Endothelial cell of umbilical vein (primary cell): ENCODE results near the gene WWC1. TPM values are rescaled to one million over a fixed set of nuclear protein-coding genes. Genes with fewer than 3 reads are reported as not detected.

ENCODE experiments used
- BruUV-seq: library from RNA; stranded (reverse); fragments of 400-500 nt; replicated peaks from 2 replicates; lab custom pipeline; 2021; lab: Mats Ljungman, UMichigan
- CTCF ChIA-PET: fragments of 300-600, 350-600 bp; sonication (Branson Sonifier 250); formaldehyde crosslinking; loops from one replicate; lab custom pipeline; 2021; ENCODE audit warnings: antibody characterized with exemption, inconsistent platforms; lab: Charles Lee
- POLR2A ChIA-PET: fragments of 300-600, 350-600 bp; sonication (Branson Sonifier 250); formaldehyde crosslinking; loops from one replicate; lab custom pipeline; 2021; ENCODE audit warnings: antibody characterized with exemption, inconsistent platforms; lab: Charles Lee
- DNase-seq: peaks from one replicate; pipeline ENCODE4 v3.0.0-alpha.2; 2011; ENCODE audit warnings: low read depth, low spot score
- FAIRE-seq: peaks from 2 replicates; lab custom pipeline; 2011; peaks lifted over from hg19 to GRCh38; lab: Jason Lieb, UNC
- H2AFZ ChIP-seq: 2 replicates; pipeline ENCODE4 v1.6.0; 2012; ENCODE audit warnings: low read depth, low read length, control low read depth, inconsistent platforms
- H3K27ac ChIP-seq: 2 replicates; pipeline ENCODE4 v1.5.1; 2011; ENCODE audit warnings: low read depth, mild to moderate bottlenecking, control low read depth, low read length, moderate library complexity; ENCODE audit not compliant: insufficient read depth
- H3K27me3 ChIP-seq, 2 experiments: 2 replicates each; pipeline versions ENCODE4 v1.6.0 to v1.6.1; 2011; ENCODE audit warnings: low read length in 2 of 2, mixed read lengths in 1 of 2; ENCODE audit not compliant: control insufficient read depth in 2 of 2, insufficient read depth in 2 of 2
- H3K36me3 ChIP-seq, 2 experiments: 2 replicates in 1 of 2; 3 replicates in 1 of 2; pipeline ENCODE4 v1.5.1; 2011; ENCODE audit warnings: low read length in 2 of 2, mild to moderate bottlenecking in 1 of 2, moderate library complexity in 1 of 2; ENCODE audit not compliant: control insufficient read depth in 2 of 2, insufficient read depth in 2 of 2; ENCODE audit errors: extremely low read depth in 1 of 2
- H3K4me1 ChIP-seq: 3 replicates; pipeline ENCODE4 v1.5.1; 2011; ENCODE audit warnings: mild to moderate bottlenecking, low read length; ENCODE audit not compliant: control insufficient read depth, insufficient read depth; ENCODE audit errors: extremely low read depth
- H3K4me2 ChIP-seq: 2 replicates; pipeline ENCODE4 v1.6.1; 2011; ENCODE audit warnings: low read length, control low read depth, mixed read lengths; ENCODE audit not compliant: insufficient read depth
- H3K4me3 ChIP-seq, 3 experiments: fragments of 200-600 bp in 1 of 3; sonication (generic), shearing (Covaris generic) in 1 of 3; replicated peaks in 1 of 3; 2 replicates each; pipeline ENCODE4 v1.5.1; 2011 to 2016; ENCODE audit warnings: control low read depth in 3 of 3, low read length in 3 of 3, mild to moderate bottlenecking in 2 of 3, inconsistent platforms in 1 of 3, low read depth in 1 of 3, moderate library complexity in 1 of 3; ENCODE audit not compliant: insufficient read depth in 1 of 3
- H3K79me2 ChIP-seq: 2 replicates; pipeline ENCODE4 v1.6.0; 2012; ENCODE audit warnings: low read length, inconsistent platforms; ENCODE audit not compliant: control insufficient read depth, insufficient read depth
- H3K9ac ChIP-seq: replicated peaks from 2 replicates; pipeline ENCODE3; 2011; ENCODE audit warnings: low read length, control low read depth; ENCODE audit not compliant: insufficient read depth; ENCODE audit errors: extremely low read depth
- H3K9me1 ChIP-seq: replicated peaks from 3 replicates; pipeline ENCODE4 v1.6.0; 2011; ENCODE audit warnings: mild to moderate bottlenecking, low read length; ENCODE audit not compliant: control insufficient read depth, insufficient read depth; ENCODE audit errors: extremely low read depth
- H3K9me3 ChIP-seq: replicated peaks from 2 replicates; pipeline ENCODE4 v1.5.1; 2012; ENCODE audit warnings: low read length, inconsistent platforms; ENCODE audit not compliant: control insufficient read depth, insufficient read depth
- H4K20me1 ChIP-seq: replicated peaks from 2 replicates; pipeline ENCODE3; 2011; ENCODE audit warnings: mild to moderate bottlenecking, low read length; ENCODE audit not compliant: control insufficient read depth, insufficient read depth; ENCODE audit errors: extremely low read depth
- CTCF ChIP-seq, 2 donors: IDR thresholded peaks; 1 replicate in 1 of 2; 2 replicates in 1 of 2; pipeline ENCODE4 v1.5.1; 2011; ENCODE audit warnings: low read length in 2 of 2, mild to moderate bottlenecking in 2 of 2, moderate library complexity in 2 of 2, control low read depth in 1 of 2, inconsistent platforms in 1 of 2, low read depth in 1 of 2; ENCODE audit not compliant: insufficient read depth in 1 of 2; ENCODE audit errors: extremely low read depth in 1 of 2
- FOS ChIP-seq: IDR thresholded peaks from 2 replicates; pipeline ENCODE4 v1.6.1; 2011; ENCODE audit warnings: mild to moderate bottlenecking, low read length, moderate library complexity, borderline replicate concordance; ENCODE audit not compliant: insufficient read depth
- MAX ChIP-seq: IDR thresholded peaks from 2 replicates; pipeline ENCODE4 v1.6.1; 2011; ENCODE audit not compliant: insufficient read depth, insufficient read length
- MYC ChIP-seq: IDR thresholded peaks from one replicate; pipeline ENCODE4 v1.6.1; 2011; ENCODE audit warnings: mild to moderate bottlenecking, low read depth, low read length
- POLR2A ChIP-seq: IDR thresholded peaks from 2 replicates; pipeline ENCODE4 v1.6.1; 2012; ENCODE audit warnings: low read depth, mild to moderate bottlenecking, control low read depth, low read length
- dilution Hi-C: fragments of 300-500 bp; cut with MboI; formaldehyde crosslinking; loops from one replicate; pipeline ENCODE4 v1.15.0; 2019; ENCODE audit warnings: low sequenced_read_pairs; ENCODE audit not compliant: extremely low pct_ligation_motif_present
- intact Hi-C: fragments of 100-400 bp; cut with micrococcal nuclease; formaldehyde crosslinking; loops from one replicate; pipeline ENCODE4 v1.10.0; 2022
- polyA plus RNA-seq, 4 experiments: library from polyadenylated mRNA; depleted of rRNA in 3 of 4; stranded (reverse) in 3 of 4; unstranded in 1 of 4; fragments of >200 nt; gene quantifications; 2 replicates each; pipeline versions ENCODE4 v1.2.1 to v1.2.3, GENCODE V29; 2011 to 2012; ENCODE audit warnings: missing spikeins in 1 of 4
- total RNA-seq: library from RNA; stranded (reverse); gene quantifications from 2 replicates; pipeline ENCODE4 v1.2.3, GENCODE V29; 2021

The WWC1 gene
- total and polyA plus RNA-seq, 2 donors (not counting 3 experiments of a cell fraction or from before 2014, with no cell fraction given): 0.03 to 0.91 TPM

GRCh38 chr5:168417731-168418429, 126.4 kb downstream of the WWC1 start:
- H3K9ac ChIP-seq: no peak overlapping the region
- H3K4me1 ChIP-seq: no peaks in the 10 kb centered on the region
- CTCF ChIA-PET: no interaction called here
- H3K27ac ChIP-seq: no peak overlapping the region
- H2AFZ ChIP-seq: no peak overlapping the region
- H3K4me2 ChIP-seq: no peak overlapping the region
- H3K9me1 ChIP-seq: no peaks in the 10 kb centered on the region
- no peaks in the 10 kb centered on the region for H3K79me2 ChIP-seq
- H4K20me1 ChIP-seq: no peaks in the 10 kb centered on the region
- H3K36me3 ChIP-seq: no peaks in the 10 kb centered on the region
- no peak for TF ChIP-seq POLR2A
- FAIRE-seq (no peak), DNase-seq (no peak)
- H3K9me3 ChIP-seq: no peaks in the 10 kb centered on the region
- intact Hi-C loops (no loop called here), dilution Hi-C loops (no loop called here)
- BruUV-seq: no TSS peak
- POLR2A ChIA-PET: no interaction called here
- H3K4me3 ChIP-seq: no peak overlapping the region
- H3K27me3 ChIP-seq: no peaks in the 10 kb centered on the region

GRCh38 chr5:168420461-168420860, 129.0 kb downstream of the WWC1 start:
- dilution Hi-C loops (no loop called here), intact Hi-C loops (no loop called here)
- TF ChIP-seq FOS: no peak
- no peak for TF ChIP-seq MYC
- TF ChIP-seq CTCF (IDR thresholded peaks at IDR 0.05; ENCODE audit: extremely low read depth in 1 of 2, insufficient read depth in 1 of 2, low read depth in 1 of 2, low read length in 2 of 2): no peak
- TF ChIP-seq MAX: no peak
- Histone ChIP-seq H4K20me1 (no peaks in the 10 kb centered on the region), H3K4me2 (no peak overlapping the region), H3K4me1 (no peaks in the 10 kb centered on the region), H3K27ac (no peak overlapping the region), H3K4me3 (no peak overlapping the region), H3K27me3 (no peaks in the 10 kb centered on the region), H3K9me1 (no peaks in the 10 kb centered on the region), H3K36me3 (no peaks in the 10 kb centered on the region), H3K9ac (no peak overlapping the region), H3K79me2 (no peaks in the 10 kb centered on the region), H2AFZ (no peak overlapping the region), H3K9me3 (no peaks in the 10 kb centered on the region)
- ChIA-PET CTCF (no interaction called here), POLR2A (no interaction called here)
- BruUV-seq: no TSS peak
- FAIRE-seq (no peak), DNase-seq (no peak)
